ENCODE data around the gene ZYG11A. TPM values are rescaled to one million over a fixed set of nuclear protein-coding genes. Genes with fewer than 3 reads are reported as not detected.
"Not testable (repeated sequence)": the region's sequence is repeated elsewhere in the genome, so short reads cannot be mapped to it uniquely, and the experiment has no call there.

ZYG11A gene
- total RNA-seq, 1 donor from 2014 or later, result 0.12 TPM

- Mint-ChIP-seq H3K9me3 (no peaks in the 10 kb centered on the region), H3K36me3 (ENCODE audit: low read depth) (no peaks in the 10 kb centered on the region), H3K4me3 (no peak overlapping the region), H3K4me1 (no peaks in the 10 kb centered on the region), H3K27ac (no peak overlapping the region), H3K27me3 (peaks cover 3% of the 10 kb centered on the region)
- no peak for DNase-seq
- intact Hi-C loops (cut with micrococcal nuclease), result no loop called here
These were observed 10.3 kb downstream of the ZYG11A start for GRCh38 chr1:52852854-52853253.

GRCh38 chr1:52855584-52855983 lies 13.0 kb downstream of the ZYG11A start:
- Mint-ChIP-seq H3K36me3 (ENCODE audit: low read depth) (no peaks in the 10 kb centered on the region), H3K4me3 (no peak overlapping the region), H3K4me1 (no peaks in the 10 kb centered on the region)

GRCh38 chr1:52856026-52856425 lies 13.5 kb downstream of the ZYG11A start:
- H3K27ac Mint-ChIP-seq, result no peak overlapping the region
- DNase-seq, result no peak
- no peaks in the 10 kb centered on the region for H3K9me3 Mint-ChIP-seq
- no peaks in the 10 kb centered on the region for H3K4me1 Mint-ChIP-seq
- intact Hi-C loops (cut with micrococcal nuclease), result no loop called here
- H3K4me3 Mint-ChIP-seq, result no peak overlapping the region
- peaks cover 3% of the 10 kb centered on the region for H3K27me3 Mint-ChIP-seq
- no peaks in the 10 kb centered on the region for H3K36me3 Mint-ChIP-seq (ENCODE audit: low read depth)

More at GRCh38 chr1:52855584-52855983, 13.0 kb downstream of the ZYG11A start:
- no peak for DNase-seq
- Mint-ChIP-seq H3K27ac (no peak overlapping the region), H3K9me3 (no peaks in the 10 kb centered on the region), H3K27me3 (peaks cover 3% of the 10 kb centered on the region)
- intact Hi-C loops (cut with micrococcal nuclease), result no loop called here

GRCh38 chr1:52857443-52857842 lies 14.9 kb downstream of the ZYG11A start:
- Mint-ChIP-seq H3K9me3 (no peaks in the 10 kb centered on the region), H3K4me3 (no peak overlapping the region), H3K4me1 (no peaks in the 10 kb centered on the region), H3K27ac (no peak overlapping the region), H3K36me3 (ENCODE audit: low read depth) (no peaks in the 10 kb centered on the region), H3K27me3 (peaks cover 3% of the 10 kb centered on the region)
- intact Hi-C loops (cut with micrococcal nuclease), result no loop called here
- no peak for DNase-seq

- H3K27ac Mint-ChIP-seq, result no peak overlapping the region
- intact Hi-C loops (cut with micrococcal nuclease), result no loop called here
- H3K4me3 Mint-ChIP-seq, result no peak overlapping the region
- H3K36me3 Mint-ChIP-seq (ENCODE audit: low read depth), result no peaks in the 10 kb centered on the region
- no peak for DNase-seq
- peaks cover 3% of the 10 kb centered on the region for H3K27me3 Mint-ChIP-seq
- H3K9me3 Mint-ChIP-seq, result no peaks in the 10 kb centered on the region
- no peaks in the 10 kb centered on the region for H3K4me1 Mint-ChIP-seq
These were observed 20.3 kb downstream of the ZYG11A start for GRCh38 chr1:52862666-52863458.

GRCh38 chr1:52867087-52867863 lies 24.7 kb downstream of the ZYG11A start:
- H3K36me3 Mint-ChIP-seq (ENCODE audit: low read depth), result no peaks in the 10 kb centered on the region
- peaks cover 3% of the 10 kb centered on the region for H3K27me3 Mint-ChIP-seq
- no peak overlapping the region for H3K4me3 Mint-ChIP-seq
- H3K9me3 Mint-ChIP-seq, result no peaks in the 10 kb centered on the region
- intact Hi-C loops (cut with micrococcal nuclease), result no loop called here
- DNase-seq, result no peak
- H3K27ac Mint-ChIP-seq, result no peak overlapping the region
- H3K4me1 Mint-ChIP-seq, result no peaks in the 10 kb centered on the region

GRCh38 chr1:52869727-52870126 lies 27.2 kb downstream of the ZYG11A start:
- DNase-seq; H3K36me3 Mint-ChIP-seq (ENCODE audit: low read depth); H3K4me1 Mint-ChIP-seq; H3K4me3 Mint-ChIP-seq; intact Hi-C loops (cut with micrococcal nuclease); H3K27me3 Mint-ChIP-seq; H3K27ac Mint-ChIP-seq; H3K9me3 Mint-ChIP-seq: not testable (repeated sequence)

GRCh38 chr1:52876843-52877242 lies 34.3 kb downstream of the ZYG11A start:
- H3K9me3 Mint-ChIP-seq, result no peaks in the 10 kb centered on the region
- H3K4me1 Mint-ChIP-seq, result no peaks in the 10 kb centered on the region
- H3K4me3 Mint-ChIP-seq, result no peak overlapping the region
- no peak overlapping the region for H3K27ac Mint-ChIP-seq
- no peaks in the 10 kb centered on the region for H3K36me3 Mint-ChIP-seq (ENCODE audit: low read depth)
- peaks cover 2% of the 10 kb centered on the region for H3K27me3 Mint-ChIP-seq
- no peak for DNase-seq
- intact Hi-C loops (cut with micrococcal nuclease), result no loop called here

- H3K4me1 Mint-ChIP-seq, result no peaks in the 10 kb centered on the region
- no peaks in the 10 kb centered on the region for H3K9me3 Mint-ChIP-seq
- no peaks in the 10 kb centered on the region for H3K36me3 Mint-ChIP-seq (ENCODE audit: low read depth)
- no peak overlapping the region for H3K4me3 Mint-ChIP-seq
- intact Hi-C loops (cut with micrococcal nuclease), result no loop called here
- DNase-seq, result no peak
- H3K27ac Mint-ChIP-seq, result no peak overlapping the region
- peaks cover 2% of the 10 kb centered on the region for H3K27me3 Mint-ChIP-seq
These were observed 35.0 kb downstream of the ZYG11A start for GRCh38 chr1:52877554-52877953.

- no peak overlapping the region for H3K27ac Mint-ChIP-seq
- no peaks in the 10 kb centered on the region for H3K27me3 Mint-ChIP-seq
- DNase-seq, result no peak
- no peak overlapping the region for H3K4me3 Mint-ChIP-seq
- H3K36me3 Mint-ChIP-seq (ENCODE audit: low read depth), result no peaks in the 10 kb centered on the region
- H3K9me3 Mint-ChIP-seq, result no peaks in the 10 kb centered on the region
- H3K4me1 Mint-ChIP-seq, result no peaks in the 10 kb centered on the region
- intact Hi-C loops (cut with micrococcal nuclease), result no loop called here
These were observed 37.6 kb downstream of the ZYG11A start for GRCh38 chr1:52880206-52880605.

GRCh38 chr1:52887483-52887882 lies 44.9 kb downstream of the ZYG11A start:
- H3K4me1 Mint-ChIP-seq, result no peaks in the 10 kb centered on the region
- H3K36me3 Mint-ChIP-seq (ENCODE audit: low read depth), result no peaks in the 10 kb centered on the region
- no peak overlapping the region for H3K27ac Mint-ChIP-seq
- intact Hi-C loops (cut with micrococcal nuclease), result no loop called here
- DNase-seq, result no peak
- no peak overlapping the region for H3K4me3 Mint-ChIP-seq
- H3K27me3 Mint-ChIP-seq, result no peaks in the 10 kb centered on the region
- H3K9me3 Mint-ChIP-seq, result no peaks in the 10 kb centered on the region

- H3K4me1 Mint-ChIP-seq, result no peaks in the 10 kb centered on the region
- no peak overlapping the region for H3K4me3 Mint-ChIP-seq
- H3K36me3 Mint-ChIP-seq (ENCODE audit: low read depth), result no peaks in the 10 kb centered on the region
- H3K27ac Mint-ChIP-seq, result no peak overlapping the region
- H3K9me3 Mint-ChIP-seq, result no peaks in the 10 kb centered on the region
- no peak for DNase-seq
- intact Hi-C loops (cut with micrococcal nuclease), result no loop called here
- H3K27me3 Mint-ChIP-seq, result no peaks in the 10 kb centered on the region
These were observed 50.1 kb downstream of the ZYG11A start for GRCh38 chr1:52892424-52893215.

- H3K27me3 Mint-ChIP-seq, result no peaks in the 10 kb centered on the region
- intact Hi-C loops (cut with micrococcal nuclease), result no loop called here
- H3K36me3 Mint-ChIP-seq (ENCODE audit: low read depth), result no peaks in the 10 kb centered on the region
- H3K27ac Mint-ChIP-seq, result no peak overlapping the region
- H3K4me3 Mint-ChIP-seq, result no peak overlapping the region
- no peaks in the 10 kb centered on the region for H3K4me1 Mint-ChIP-seq
- no peaks in the 10 kb centered on the region for H3K9me3 Mint-ChIP-seq
- no peak for DNase-seq
These were observed 56.9 kb downstream of the ZYG11A start for GRCh38 chr1:52899445-52899894.

GRCh38 chr1:52900402-52900801 lies 57.8 kb downstream of the ZYG11A start:
- H3K27ac Mint-ChIP-seq, result no peak overlapping the region
- H3K4me3 Mint-ChIP-seq, result no peak overlapping the region
- no peaks in the 10 kb centered on the region for H3K27me3 Mint-ChIP-seq
- H3K36me3 Mint-ChIP-seq (ENCODE audit: low read depth), result no peaks in the 10 kb centered on the region
- intact Hi-C loops (cut with micrococcal nuclease), result no loop called here
- H3K9me3 Mint-ChIP-seq, result no peaks in the 10 kb centered on the region
- DNase-seq, result no peak
- no peaks in the 10 kb centered on the region for H3K4me1 Mint-ChIP-seq
